ENCODE data around the gene TANC2.

GRCh38 chr17:62950067-62950466 is 16.0 kb upstream of the TANC2 start:
- TF ChIP-seq EZH2 (IDR thresholded peaks at IDR 0.05; ENCODE audit: insufficient read depth, poor library complexity, severe bottlenecking) (no peak), EZH2phosphoT487 (IDR thresholded peaks at IDR 0.05; ENCODE audit: insufficient read depth, low read depth) (no peak)

All from GM23248 (cell line).